Astrocyte (in vitro differentiated cells and primary cell): ENCODE measurements around the gene CDON. TPM values are rescaled to one million over a fixed set of nuclear protein-coding genes. Genes with fewer than 3 reads are reported as not detected.

Experiments
- DNase-seq: peaks from one replicate; pipeline ENCODE4 v3.0.0-alpha.2; 2010; ENCODE audit warnings: low read depth
- FAIRE-seq: peaks from 2 replicates; lab custom pipeline; 2011; peaks lifted over from hg19 to GRCh38; lab: Jason Lieb, UNC
- H2AFZ ChIP-seq: 2 replicates; pipeline ENCODE4 v1.6.0; 2012; ENCODE audit warnings: low read depth, low read length, inconsistent platforms
- H3K27ac ChIP-seq: 2 replicates; pipeline ENCODE4 v1.5.1; 2011; ENCODE audit warnings: low read depth, low read length, inconsistent platforms
- H3K27me3 ChIP-seq: 2 replicates; pipeline ENCODE4 v1.6.0; 2011; ENCODE audit warnings: low read length, inconsistent platforms; ENCODE audit not compliant: insufficient read depth
- H3K36me3 ChIP-seq: 2 replicates; pipeline ENCODE4 v1.5.1; 2011; ENCODE audit warnings: low read length, inconsistent platforms; ENCODE audit not compliant: insufficient read depth
- H3K4me1 ChIP-seq: 2 replicates; pipeline ENCODE4 v1.5.1; 2011; ENCODE audit warnings: low read length, inconsistent platforms; ENCODE audit not compliant: insufficient read depth
- H3K4me2 ChIP-seq: 2 replicates; pipeline ENCODE4 v1.6.0; 2012; ENCODE audit warnings: low read length, inconsistent platforms
- H3K4me3 ChIP-seq: 2 replicates; pipeline ENCODE4 v1.5.1; 2011; ENCODE audit warnings: low read depth, mild to moderate bottlenecking, low read length, inconsistent platforms; ENCODE audit not compliant: insufficient read depth
- H3K79me2 ChIP-seq: 2 replicates; pipeline ENCODE4 v1.6.0; 2012; ENCODE audit warnings: mild to moderate bottlenecking, low read length, inconsistent platforms; ENCODE audit not compliant: insufficient read depth
- H3K9ac ChIP-seq: 2 replicates; pipeline ENCODE4 v1.6.0; 2012; ENCODE audit warnings: mild to moderate bottlenecking, low read length, inconsistent platforms
- H3K9me3 ChIP-seq: 2 replicates; pipeline ENCODE4 v1.5.1; 2012; ENCODE audit warnings: low read depth, mild to moderate bottlenecking, low read length, inconsistent platforms; ENCODE audit not compliant: insufficient read depth
- H4K20me1 ChIP-seq: 2 replicates; pipeline ENCODE4 v1.6.0; 2012; ENCODE audit warnings: low read length, inconsistent platforms; ENCODE audit not compliant: insufficient read depth
- H3K27ac Mint-ChIP-seq: one replicate; pipeline ENCODE4 v1.8.0; 2021; ENCODE audit warnings: mild to moderate bottlenecking, mixed read lengths; ENCODE audit not compliant: unreplicated experiment
- H3K27me3 Mint-ChIP-seq: one replicate; pipeline ENCODE4 v1.8.0; 2021; ENCODE audit warnings: low read depth, mixed read lengths; ENCODE audit not compliant: unreplicated experiment
- H3K36me3 Mint-ChIP-seq: one replicate; pipeline ENCODE4 v1.8.0; 2021; ENCODE audit warnings: low read depth, mixed read lengths; ENCODE audit not compliant: unreplicated experiment
- H3K4me1 Mint-ChIP-seq: one replicate; pipeline ENCODE4 v1.8.0; 2021; ENCODE audit warnings: low read depth, mixed read lengths; ENCODE audit not compliant: unreplicated experiment
- H3K4me3 Mint-ChIP-seq: one replicate; pipeline ENCODE4 v1.8.0; 2021; ENCODE audit warnings: mild to moderate bottlenecking, moderate library complexity, mixed read lengths; ENCODE audit not compliant: unreplicated experiment
- H3K9me3 Mint-ChIP-seq: one replicate; pipeline ENCODE4 v1.8.0; 2021; ENCODE audit warnings: mild to moderate bottlenecking, mixed read lengths; ENCODE audit not compliant: unreplicated experiment
- EZH2 ChIP-seq: IDR thresholded peaks from 2 replicates; pipeline ENCODE4 v1.6.1; 2012; ENCODE audit warnings: mild to moderate bottlenecking, low read length, inconsistent platforms; ENCODE audit not compliant: insufficient read depth
- total RNA-seq: library from RNA; stranded (reverse); gene quantifications from 2 replicates; pipeline ENCODE4 v1.2.1, GENCODE V29; 2021
- TF ChIP-seq, protein P1 (sequence below): IDR thresholded peaks from 2 replicates; pipeline ENCODE4 v1.5.1; 2011; ENCODE audit warnings: low read depth, mild to moderate bottlenecking, inconsistent platforms, low read length, moderate library complexity; ENCODE audit not compliant: insufficient read depth

The CDON gene
- total RNA-seq, 1 donor from 2014 or later: 15.5 TPM

DNA sequence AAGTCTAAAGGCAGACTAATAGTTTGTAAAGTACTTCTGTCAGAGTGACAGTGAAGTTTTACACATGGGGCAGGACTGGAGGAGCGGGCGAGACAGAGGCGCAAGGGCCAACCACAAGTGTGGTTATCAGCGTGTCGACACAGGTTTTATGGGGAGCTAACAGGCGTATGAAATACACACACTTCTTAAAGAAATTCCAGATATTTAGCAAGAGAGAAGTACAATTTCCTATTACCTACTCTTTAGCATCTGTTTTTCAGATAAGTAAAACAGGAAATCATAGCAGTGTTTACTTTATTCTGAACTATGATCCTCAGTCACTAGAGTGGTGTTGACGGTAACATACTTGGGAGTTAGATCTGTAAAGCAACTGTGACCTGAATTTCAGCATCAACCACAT lies 94.3 kb downstream of the CDON start:
- Histone ChIP-seq H3K79me2 (no peaks in the 10 kb centered on the region), H3K4me2 (no peak overlapping the region), H3K36me3 (no peaks in the 10 kb centered on the region), H3K9ac (no peak overlapping the region), H3K27ac (no peak overlapping the region), H3K4me1 (no peaks in the 10 kb centered on the region), H2AFZ (no peak overlapping the region), H4K20me1 (no peaks in the 10 kb centered on the region), H3K9me3 (no peaks in the 10 kb centered on the region), H3K4me3 (no peak overlapping the region), H3K27me3 (no peaks in the 10 kb centered on the region)
- H3K9me3 Mint-ChIP-seq: no peaks in the 10 kb centered on the region
- TF ChIP-seq EZH2: no peak
- TF ChIP-seq, protein P1, sequence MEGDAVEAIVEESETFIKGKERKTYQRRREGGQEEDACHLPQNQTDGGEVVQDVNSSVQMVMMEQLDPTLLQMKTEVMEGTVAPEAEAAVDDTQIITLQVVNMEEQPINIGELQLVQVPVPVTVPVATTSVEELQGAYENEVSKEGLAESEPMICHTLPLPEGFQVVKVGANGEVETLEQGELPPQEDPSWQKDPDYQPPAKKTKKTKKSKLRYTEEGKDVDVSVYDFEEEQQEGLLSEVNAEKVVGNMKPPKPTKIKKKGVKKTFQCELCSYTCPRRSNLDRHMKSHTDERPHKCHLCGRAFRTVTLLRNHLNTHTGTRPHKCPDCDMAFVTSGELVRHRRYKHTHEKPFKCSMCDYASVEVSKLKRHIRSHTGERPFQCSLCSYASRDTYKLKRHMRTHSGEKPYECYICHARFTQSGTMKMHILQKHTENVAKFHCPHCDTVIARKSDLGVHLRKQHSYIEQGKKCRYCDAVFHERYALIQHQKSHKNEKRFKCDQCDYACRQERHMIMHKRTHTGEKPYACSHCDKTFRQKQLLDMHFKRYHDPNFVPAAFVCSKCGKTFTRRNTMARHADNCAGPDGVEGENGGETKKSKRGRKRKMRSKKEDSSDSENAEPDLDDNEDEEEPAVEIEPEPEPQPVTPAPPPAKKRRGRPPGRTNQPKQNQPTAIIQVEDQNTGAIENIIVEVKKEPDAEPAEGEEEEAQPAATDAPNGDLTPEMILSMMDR: no peak
- H3K4me1 Mint-ChIP-seq: peaks cover 5% of the 10 kb centered on the region
- H3K27me3 Mint-ChIP-seq: no peaks in the 10 kb centered on the region
- no peak overlapping the region for H3K4me3 Mint-ChIP-seq
- FAIRE-seq (no peak), DNase-seq (no peak)
- H3K27ac Mint-ChIP-seq: no peak overlapping the region
- no peaks in the 10 kb centered on the region for H3K36me3 Mint-ChIP-seq

DNA sequence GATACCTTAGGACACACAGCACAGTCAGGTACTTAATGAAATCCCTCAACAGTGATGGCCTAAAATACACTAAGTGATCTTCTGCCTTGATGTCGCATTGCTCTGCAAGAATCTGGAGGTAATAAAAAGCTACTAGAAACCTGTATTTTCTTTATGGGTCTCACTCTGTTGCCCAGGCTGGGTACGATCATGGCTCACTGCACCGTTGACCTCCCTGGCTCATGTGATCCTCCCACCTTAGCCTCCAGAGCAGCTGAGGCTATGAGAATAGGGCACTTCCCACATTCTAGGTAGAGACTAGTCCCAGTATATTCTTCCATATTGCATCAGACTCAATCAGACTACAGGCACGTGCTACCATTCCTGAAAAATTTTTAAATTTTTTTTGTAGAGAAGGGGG lies 95.2 kb downstream of the CDON start:
- no peaks in the 10 kb centered on the region for H3K27me3 Mint-ChIP-seq
- no peaks in the 10 kb centered on the region for H3K79me2 ChIP-seq
- no peaks in the 10 kb centered on the region for H3K9me3 ChIP-seq
- DNase-seq (no peak), FAIRE-seq (no peak)
- TF ChIP-seq, protein P1: no peak
- TF ChIP-seq EZH2: no peak
- H3K9me3 Mint-ChIP-seq: no peaks in the 10 kb centered on the region
- H4K20me1 ChIP-seq: no peaks in the 10 kb centered on the region
- H3K27me3 ChIP-seq: no peaks in the 10 kb centered on the region
- peaks cover 5% of the 10 kb centered on the region for H3K4me1 Mint-ChIP-seq
- H3K4me3 ChIP-seq: no peak overlapping the region
- H3K4me1 ChIP-seq: no peaks in the 10 kb centered on the region
- no peak overlapping the region for H3K27ac ChIP-seq
- H3K4me3 Mint-ChIP-seq: no peak overlapping the region
- no peak overlapping the region for H3K9ac ChIP-seq
- no peak overlapping the region for H2AFZ ChIP-seq
- H3K4me2 ChIP-seq: no peak overlapping the region
- no peak overlapping the region for H3K27ac Mint-ChIP-seq
- H3K36me3 Mint-ChIP-seq: peaks cover 2% of the 10 kb centered on the region
- no peaks in the 10 kb centered on the region for H3K36me3 ChIP-seq

DNA sequence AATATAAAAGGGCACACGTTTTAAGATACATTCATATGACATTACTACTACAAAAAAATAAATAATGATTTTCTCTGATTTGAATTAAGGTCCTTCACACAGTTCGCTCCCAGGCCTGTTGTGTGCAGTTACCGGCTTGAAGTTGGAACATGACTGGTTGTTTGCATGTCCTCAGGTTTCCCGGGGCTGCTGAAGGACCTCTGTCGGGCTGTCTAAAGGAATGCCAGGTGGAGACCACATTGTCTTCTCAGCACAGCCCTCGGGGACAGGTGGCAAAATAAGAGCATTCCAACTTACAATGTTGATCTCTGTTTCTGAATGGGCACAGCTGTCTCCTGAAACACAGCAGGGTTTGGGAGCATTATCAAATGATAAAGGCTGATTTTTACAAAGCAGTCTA lies 101.9 kb downstream of the CDON start:
- Mint-ChIP-seq H3K36me3 (peaks cover 14% of the 10 kb centered on the region), H3K27me3 (no peaks in the 10 kb centered on the region), H3K4me3 (no peak overlapping the region), H3K27ac (no peak overlapping the region), H3K4me1 (peaks cover 10% of the 10 kb centered on the region), H3K9me3 (peaks cover 1% of the 10 kb centered on the region)
- FAIRE-seq (no peak), DNase-seq (no peak)
- Histone ChIP-seq H3K4me2 (no peak overlapping the region), H3K27me3 (no peaks in the 10 kb centered on the region), H3K9me3 (no peaks in the 10 kb centered on the region), H4K20me1 (no peaks in the 10 kb centered on the region), H3K4me1 (no peaks in the 10 kb centered on the region), H2AFZ (no peak overlapping the region), H3K9ac (no peak overlapping the region), H3K4me3 (no peak overlapping the region), H3K79me2 (no peaks in the 10 kb centered on the region), H3K27ac (no peak overlapping the region), H3K36me3 (no peaks in the 10 kb centered on the region)
- TF ChIP-seq EZH2: no peak
- TF ChIP-seq, protein P1: no peak
